ENCODE data around the gene AUTS2. TPM values are rescaled to one million over a fixed set of nuclear protein-coding genes. Genes with fewer than 3 reads are reported as not detected.
A peak's percentile ranks its signal among the peaks of the same experiment; 100 is the strongest.

AUTS2 gene
- total and polyA plus RNA-seq, 2 donors (not counting 1 experiment from before 2014, with no cell fraction given), result 0.60 to 9.1 TPM

DNA sequence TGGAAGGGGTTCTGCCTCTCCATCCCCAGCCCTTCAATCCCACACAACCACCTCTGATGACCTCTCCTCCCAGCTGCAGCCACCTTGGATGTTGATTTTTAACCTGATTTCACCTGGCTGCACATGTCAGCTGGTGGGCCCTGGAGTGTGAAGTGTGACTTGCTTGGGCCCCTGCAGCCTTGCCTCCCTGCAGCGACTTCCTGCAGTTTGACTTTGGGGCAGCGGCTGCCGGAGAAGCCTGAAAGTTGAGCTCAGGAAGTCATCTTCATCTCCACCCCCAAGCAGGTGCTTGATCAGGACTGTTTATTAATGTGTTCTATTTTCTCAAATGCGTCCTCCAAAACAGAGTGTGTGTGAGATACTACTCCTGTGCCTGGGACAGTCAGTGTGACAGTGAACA is 858.4 kb downstream of the AUTS2 start:
- Histone ChIP-seq H3K4me3 (replicated peaks in 1 of 4; ENCODE audit: control extremely low read depth in 1 of 4, insufficient read depth in 1 of 4, low read depth in 3 of 4, low read length in 4 of 4) (no peak overlapping the region), H3K36me3 (ENCODE audit: control insufficient read depth, insufficient read depth, low read length) (no peaks in the 10 kb centered on the region), H3K27me3 (ENCODE audit: control insufficient read depth, insufficient read depth, low read length) (no peaks in the 10 kb centered on the region), H3K27ac (ENCODE audit: insufficient read depth, low read length) (no peak overlapping the region), H2AFZ (ENCODE audit: low read length) (no peak overlapping the region), H3K79me2 (ENCODE audit: control insufficient read depth, insufficient read depth, low read length) (no peaks in the 10 kb centered on the region), H3K4me2 (ENCODE audit: extremely low read depth, insufficient read depth, low read length) (no peak overlapping the region), H3K4me1 (ENCODE audit: control insufficient read depth, extremely low read depth, insufficient read depth, low read length) (no peaks in the 10 kb centered on the region), H3K9ac (ENCODE audit: insufficient read depth, low read length) (no peak overlapping the region), H3K9me3 (ENCODE audit: control insufficient read depth, insufficient read depth, low read depth, low read length) (no peaks in the 10 kb centered on the region), H4K20me1 (ENCODE audit: control insufficient read depth, extremely low read depth, insufficient read depth, low read length) (no peaks in the 10 kb centered on the region)
- TF ChIP-seq, protein P1, sequence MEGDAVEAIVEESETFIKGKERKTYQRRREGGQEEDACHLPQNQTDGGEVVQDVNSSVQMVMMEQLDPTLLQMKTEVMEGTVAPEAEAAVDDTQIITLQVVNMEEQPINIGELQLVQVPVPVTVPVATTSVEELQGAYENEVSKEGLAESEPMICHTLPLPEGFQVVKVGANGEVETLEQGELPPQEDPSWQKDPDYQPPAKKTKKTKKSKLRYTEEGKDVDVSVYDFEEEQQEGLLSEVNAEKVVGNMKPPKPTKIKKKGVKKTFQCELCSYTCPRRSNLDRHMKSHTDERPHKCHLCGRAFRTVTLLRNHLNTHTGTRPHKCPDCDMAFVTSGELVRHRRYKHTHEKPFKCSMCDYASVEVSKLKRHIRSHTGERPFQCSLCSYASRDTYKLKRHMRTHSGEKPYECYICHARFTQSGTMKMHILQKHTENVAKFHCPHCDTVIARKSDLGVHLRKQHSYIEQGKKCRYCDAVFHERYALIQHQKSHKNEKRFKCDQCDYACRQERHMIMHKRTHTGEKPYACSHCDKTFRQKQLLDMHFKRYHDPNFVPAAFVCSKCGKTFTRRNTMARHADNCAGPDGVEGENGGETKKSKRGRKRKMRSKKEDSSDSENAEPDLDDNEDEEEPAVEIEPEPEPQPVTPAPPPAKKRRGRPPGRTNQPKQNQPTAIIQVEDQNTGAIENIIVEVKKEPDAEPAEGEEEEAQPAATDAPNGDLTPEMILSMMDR (conservative IDR thresholded peaks at IDR 0.05 in 1 of 2, IDR thresholded peaks at IDR 0.05 in 1 of 2; ENCODE audit: low read depth in 1 of 2, low read length in 2 of 2), result no peak
- TF ChIP-seq EZH2 (IDR thresholded peaks at IDR 0.05; ENCODE audit: low read length, missing control alignments), result no peak
- DNase-seq (ENCODE audit: low read depth in 2 of 2), result no peak

DNA sequence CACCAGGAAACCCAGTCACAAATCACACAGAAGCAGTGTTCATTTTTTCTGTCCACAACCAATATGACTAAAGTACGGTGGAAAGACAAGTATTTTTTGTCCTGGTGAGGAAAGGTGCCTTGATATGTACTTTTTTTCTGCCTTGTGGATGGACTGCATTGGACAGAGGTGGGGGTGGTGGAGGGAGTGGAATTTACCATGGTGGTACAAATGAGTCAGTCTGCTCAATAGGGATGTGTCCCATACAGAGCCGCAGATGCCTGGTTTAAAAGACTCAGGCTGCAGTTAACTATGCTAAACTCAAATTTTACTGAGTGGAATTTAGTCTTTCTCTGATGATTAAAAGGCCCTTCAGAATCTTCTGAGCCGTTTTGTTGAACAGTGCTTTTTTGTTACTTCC is 859.2 kb downstream of the AUTS2 start:
- peak in 1 of 2 donors; percentile 46 for DNase-seq (ENCODE audit: low read depth in 2 of 2)
- Histone ChIP-seq H3K27me3 (ENCODE audit: control insufficient read depth, insufficient read depth, low read length) (no peaks in the 10 kb centered on the region), H3K4me2 (ENCODE audit: extremely low read depth, insufficient read depth, low read length) (no peak overlapping the region), H3K4me3 (replicated peaks in 1 of 4; ENCODE audit: control extremely low read depth in 1 of 4, insufficient read depth in 1 of 4, low read depth in 3 of 4, low read length in 4 of 4) (no peak overlapping the region), H3K4me1 (ENCODE audit: control insufficient read depth, extremely low read depth, insufficient read depth, low read length) (no peaks in the 10 kb centered on the region), H3K79me2 (ENCODE audit: control insufficient read depth, insufficient read depth, low read length) (no peaks in the 10 kb centered on the region), H3K9ac (ENCODE audit: insufficient read depth, low read length) (no peak overlapping the region), H4K20me1 (ENCODE audit: control insufficient read depth, extremely low read depth, insufficient read depth, low read length) (no peaks in the 10 kb centered on the region), H3K9me3 (ENCODE audit: control insufficient read depth, insufficient read depth, low read depth, low read length) (no peaks in the 10 kb centered on the region), H3K27ac (ENCODE audit: insufficient read depth, low read length) (no peak overlapping the region), H3K36me3 (ENCODE audit: control insufficient read depth, insufficient read depth, low read length) (no peaks in the 10 kb centered on the region), H2AFZ (ENCODE audit: low read length) (no peak overlapping the region)
- no peak for TF ChIP-seq EZH2 (IDR thresholded peaks at IDR 0.05; ENCODE audit: low read length, missing control alignments)
- TF ChIP-seq, protein P1 (conservative IDR thresholded peaks at IDR 0.05 in 1 of 2, IDR thresholded peaks at IDR 0.05 in 1 of 2; ENCODE audit: low read depth in 1 of 2, low read length in 2 of 2), result no peak

DNA sequence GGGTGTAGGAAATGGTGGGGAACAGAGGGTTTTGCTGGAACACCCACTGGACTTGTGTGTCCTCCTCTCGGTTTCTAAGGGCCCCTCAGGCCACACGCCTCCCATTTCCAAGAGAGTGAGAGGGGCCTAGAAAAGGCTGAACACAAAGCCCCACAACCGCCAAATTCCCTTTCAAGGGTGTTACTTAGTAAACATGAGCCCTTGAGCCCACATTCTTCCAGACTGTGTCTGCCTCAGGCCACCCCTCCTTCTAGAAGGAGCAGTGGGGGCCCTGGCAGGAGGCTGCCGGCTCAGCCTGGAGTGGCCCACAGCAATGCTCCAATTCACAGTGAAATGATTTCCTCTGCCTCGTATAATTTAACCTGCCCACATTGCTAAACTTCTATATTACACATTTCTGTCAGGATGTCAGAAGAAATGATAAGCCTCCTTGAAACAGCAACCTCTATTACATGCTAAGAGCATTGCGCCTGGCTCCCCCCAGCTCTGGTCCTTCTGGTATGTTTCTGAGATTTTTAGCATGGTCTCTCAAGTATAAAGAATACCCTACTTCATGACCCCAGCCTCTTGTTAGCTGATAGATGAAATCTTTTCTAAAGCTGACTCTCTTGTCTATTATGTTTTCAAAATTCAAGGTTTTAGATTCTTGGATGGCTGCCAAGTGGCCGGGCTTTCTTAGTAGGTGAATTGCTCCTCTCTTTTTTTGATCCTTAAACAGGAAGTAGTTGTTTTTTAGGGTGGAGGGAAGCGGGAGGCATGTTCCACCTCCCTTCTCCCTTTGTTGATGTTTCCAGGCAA is 859.8 kb downstream of the AUTS2 start:
- DNase-seq (ENCODE audit: low read depth in 2 of 2), result peak in 1 of 2 donors; percentile 14
- Histone ChIP-seq H3K27ac (ENCODE audit: insufficient read depth, low read length) (no peak overlapping the region), H3K4me3 (replicated peaks in 1 of 4; ENCODE audit: control extremely low read depth in 1 of 4, insufficient read depth in 1 of 4, low read depth in 3 of 4, low read length in 4 of 4) (no peak overlapping the region), H3K79me2 (ENCODE audit: control insufficient read depth, insufficient read depth, low read length) (no peaks in the 10 kb centered on the region), H4K20me1 (ENCODE audit: control insufficient read depth, extremely low read depth, insufficient read depth, low read length) (no peaks in the 10 kb centered on the region), H3K9me3 (ENCODE audit: control insufficient read depth, insufficient read depth, low read depth, low read length) (no peaks in the 10 kb centered on the region), H3K4me2 (ENCODE audit: extremely low read depth, insufficient read depth, low read length) (no peak overlapping the region), H3K36me3 (ENCODE audit: control insufficient read depth, insufficient read depth, low read length) (no peaks in the 10 kb centered on the region), H3K9ac (ENCODE audit: insufficient read depth, low read length) (no peak overlapping the region), H2AFZ (ENCODE audit: low read length) (no peak overlapping the region), H3K27me3 (ENCODE audit: control insufficient read depth, insufficient read depth, low read length) (no peaks in the 10 kb centered on the region), H3K4me1 (ENCODE audit: control insufficient read depth, extremely low read depth, insufficient read depth, low read length) (no peaks in the 10 kb centered on the region)
- TF ChIP-seq, protein P1 (conservative IDR thresholded peaks at IDR 0.05 in 1 of 2, IDR thresholded peaks at IDR 0.05 in 1 of 2; ENCODE audit: low read depth in 1 of 2, low read length in 2 of 2), result no peak
- no peak for TF ChIP-seq EZH2 (IDR thresholded peaks at IDR 0.05; ENCODE audit: low read length, missing control alignments)
